Suprapubic skin (tissue), 4 donors: Measurements from ENCODE around the gene CR1L. TPM values are rescaled to one million over a fixed set of nuclear protein-coding genes. Genes with fewer than 3 reads are reported as not detected.
A peak's percentile ranks its signal among the peaks of the same experiment; 100 is the strongest.
"Not testable (repeated sequence)": the region's sequence is repeated elsewhere in the genome, so short reads cannot be mapped to it uniquely, and the experiment has no call there.

Source experiments
- DNase-seq, 2 donors: peaks; one replicate each; pipeline ENCODE4 v3.0.0-alpha.2; 2019; ENCODE audit warnings: low spot score in 2 of 2
- H3K27ac ChIP-seq: fragments of 200-600 bp; sonication (generic); one replicate; pipeline ENCODE4 v1.5.1; 2019
- H3K27me3 ChIP-seq: fragments of 200-600 bp; sonication (generic); one replicate; pipeline ENCODE4 v1.5.1; 2019
- H3K36me3 ChIP-seq: fragments of 200-600 bp; sonication (generic); one replicate; pipeline ENCODE4 v1.5.1; 2019
- H3K4me1 ChIP-seq: fragments of 200-600 bp; sonication (generic); one replicate; pipeline ENCODE4 v1.5.1; 2019
- H3K4me3 ChIP-seq: fragments of 200-600 bp; sonication (generic); one replicate; pipeline ENCODE4 v1.5.1; 2019; ENCODE audit warnings: mild to moderate bottlenecking
- H3K9me3 ChIP-seq: fragments of 200-600 bp; sonication (generic); one replicate; pipeline ENCODE4 v1.5.1; 2019
- EP300 ChIP-seq: sonication (generic); formaldehyde crosslinking; IDR thresholded peaks from one replicate; pipeline ENCODE4 v1.6.1; 2017; ENCODE audit warnings: antibody characterized with exemption
- POLR2A ChIP-seq, 2 donors: fragments of 450-650 bp; IDR thresholded peaks; one replicate each; pipeline ENCODE4 v1.6.1; 2017; ENCODE audit warnings: antibody characterized with exemption in 2 of 2, mild to moderate bottlenecking in 2 of 2, moderate library complexity in 2 of 2
- POLR2AphosphoS5 ChIP-seq, 3 donors: sonication (generic); formaldehyde crosslinking; IDR thresholded peaks; one replicate each; pipeline ENCODE4 v1.6.1; 2017; ENCODE audit warnings: antibody characterized with exemption in 3 of 3
- WGBS: methylation state at CpG from one replicate; pipeline ENCODE4 v1.1.5; 2018; 5-methylcytosine and 5-hydroxymethylcytosine counted together
- total RNA-seq, 4 donors: library from RNA; depleted of rRNA; stranded (reverse); fragments of >200 nt; gene quantifications; one replicate each; pipeline ENCODE4 v1.1.0, GENCODE V29; 2016
- TF ChIP-seq, protein P1 (sequence below), 2 donors: fragments of 200-600 bp in 1 of 2; fragments of 450-650 bp in 1 of 2; sonication (generic) in 1 of 2; IDR thresholded peaks; one replicate each; pipeline ENCODE4 v1.5.1; 2016 to 2019; ENCODE audit warnings: antibody characterized with exemption in 2 of 2, mild to moderate bottlenecking in 1 of 2, moderate library complexity in 1 of 2

Gene CR1L
- total RNA-seq, 4 donors from 2014 or later, result not detected

DNA sequence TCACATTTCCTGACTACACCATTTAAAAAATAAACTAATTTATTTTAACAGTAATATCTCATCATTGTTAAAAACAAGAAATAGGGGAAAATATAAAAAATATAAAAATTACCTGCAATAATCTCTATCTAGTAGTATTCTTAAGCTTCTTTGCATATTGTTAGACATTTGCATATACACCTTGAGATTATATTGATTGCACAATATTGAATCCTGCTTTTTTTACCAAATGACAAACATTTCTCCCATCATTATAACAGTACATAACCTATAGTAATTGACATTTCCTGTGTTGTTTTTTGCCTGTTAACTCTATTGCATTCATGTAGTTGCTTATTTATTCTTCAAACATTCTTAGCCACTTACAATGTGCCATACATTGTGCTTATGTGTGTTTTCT is 11.7 kb upstream of the CR1L start:
- Histone ChIP-seq H3K4me3 (no peak overlapping the region), H3K36me3 (no peaks in the 10 kb centered on the region), H3K9me3 (no peaks in the 10 kb centered on the region), H3K27ac (no peak overlapping the region), H3K4me1 (no peaks in the 10 kb centered on the region), H3K27me3 (no peaks in the 10 kb centered on the region)
- TF ChIP-seq POLR2AphosphoS5 (IDR thresholded peaks at IDR 0.05), result no peak
- TF ChIP-seq, protein P1, sequence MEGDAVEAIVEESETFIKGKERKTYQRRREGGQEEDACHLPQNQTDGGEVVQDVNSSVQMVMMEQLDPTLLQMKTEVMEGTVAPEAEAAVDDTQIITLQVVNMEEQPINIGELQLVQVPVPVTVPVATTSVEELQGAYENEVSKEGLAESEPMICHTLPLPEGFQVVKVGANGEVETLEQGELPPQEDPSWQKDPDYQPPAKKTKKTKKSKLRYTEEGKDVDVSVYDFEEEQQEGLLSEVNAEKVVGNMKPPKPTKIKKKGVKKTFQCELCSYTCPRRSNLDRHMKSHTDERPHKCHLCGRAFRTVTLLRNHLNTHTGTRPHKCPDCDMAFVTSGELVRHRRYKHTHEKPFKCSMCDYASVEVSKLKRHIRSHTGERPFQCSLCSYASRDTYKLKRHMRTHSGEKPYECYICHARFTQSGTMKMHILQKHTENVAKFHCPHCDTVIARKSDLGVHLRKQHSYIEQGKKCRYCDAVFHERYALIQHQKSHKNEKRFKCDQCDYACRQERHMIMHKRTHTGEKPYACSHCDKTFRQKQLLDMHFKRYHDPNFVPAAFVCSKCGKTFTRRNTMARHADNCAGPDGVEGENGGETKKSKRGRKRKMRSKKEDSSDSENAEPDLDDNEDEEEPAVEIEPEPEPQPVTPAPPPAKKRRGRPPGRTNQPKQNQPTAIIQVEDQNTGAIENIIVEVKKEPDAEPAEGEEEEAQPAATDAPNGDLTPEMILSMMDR (IDR thresholded peaks at IDR 0.05), result no peak
- TF ChIP-seq POLR2A (IDR thresholded peaks at IDR 0.05), result no peak
- TF ChIP-seq EP300, result no peak
- no peak for DNase-seq

DNA sequence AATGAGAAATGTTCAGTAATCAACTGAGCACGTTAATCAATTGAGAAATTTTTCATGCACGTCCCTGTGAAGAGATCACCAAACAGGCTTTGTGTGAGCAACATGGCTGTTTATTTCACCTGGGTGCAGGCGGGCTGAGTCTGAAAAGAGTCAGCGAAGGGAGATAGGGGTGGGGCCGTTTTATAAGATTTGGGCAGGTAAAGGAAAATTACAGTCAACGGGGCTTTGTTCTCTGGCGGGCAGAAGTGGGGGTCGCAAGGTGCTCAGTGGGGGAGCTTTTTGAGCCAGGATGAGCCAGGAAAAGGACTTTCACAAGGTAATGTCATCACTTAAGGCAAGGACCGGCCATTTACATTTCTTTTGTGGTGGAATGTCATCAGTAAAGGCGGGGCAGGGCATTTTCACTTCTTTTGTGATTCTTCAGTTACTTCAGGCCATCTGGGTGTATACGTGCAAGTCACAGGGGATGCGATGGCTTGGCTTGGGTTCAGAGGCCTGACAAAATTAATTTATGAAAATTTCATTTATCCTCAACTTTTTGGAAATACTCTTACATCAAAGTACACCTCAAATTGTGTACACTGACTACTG is 11.1 kb upstream of the CR1L start:
- not testable (repeated sequence) for H3K27me3 ChIP-seq, H3K9me3 ChIP-seq, DNase-seq, H3K4me1 ChIP-seq, H3K27ac ChIP-seq, H3K36me3 ChIP-seq, H3K4me3 ChIP-seq
- WGBS, result 81% methylated on average over 12 of the region's 12 CpGs

DNA sequence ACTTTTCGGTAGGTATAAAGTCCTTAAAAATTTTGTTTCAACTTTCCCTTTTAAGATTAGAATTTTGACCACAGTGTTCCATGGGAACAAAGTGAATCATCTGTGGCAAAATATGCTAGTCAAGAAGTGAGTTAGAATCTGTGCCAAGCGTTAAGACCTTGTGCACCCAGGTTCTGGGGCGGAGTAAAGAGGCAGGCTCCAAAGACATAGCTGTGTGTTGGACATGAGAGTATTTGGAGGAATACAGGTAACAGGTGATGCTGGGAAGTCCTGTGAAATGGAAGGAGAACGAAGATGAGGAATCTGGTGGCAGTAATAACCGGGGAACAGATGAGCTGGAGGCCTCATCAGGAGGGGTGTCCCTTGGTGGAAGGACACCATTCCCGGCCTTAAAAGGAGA is 10.6 kb upstream of the CR1L start:
- 76% methylated on average over 6 of the region's 6 CpGs for WGBS
- H3K4me3 ChIP-seq, H3K4me1 ChIP-seq, H3K9me3 ChIP-seq, DNase-seq, H3K27ac ChIP-seq, H3K27me3 ChIP-seq, H3K36me3 ChIP-seq: not testable (repeated sequence)

DNA sequence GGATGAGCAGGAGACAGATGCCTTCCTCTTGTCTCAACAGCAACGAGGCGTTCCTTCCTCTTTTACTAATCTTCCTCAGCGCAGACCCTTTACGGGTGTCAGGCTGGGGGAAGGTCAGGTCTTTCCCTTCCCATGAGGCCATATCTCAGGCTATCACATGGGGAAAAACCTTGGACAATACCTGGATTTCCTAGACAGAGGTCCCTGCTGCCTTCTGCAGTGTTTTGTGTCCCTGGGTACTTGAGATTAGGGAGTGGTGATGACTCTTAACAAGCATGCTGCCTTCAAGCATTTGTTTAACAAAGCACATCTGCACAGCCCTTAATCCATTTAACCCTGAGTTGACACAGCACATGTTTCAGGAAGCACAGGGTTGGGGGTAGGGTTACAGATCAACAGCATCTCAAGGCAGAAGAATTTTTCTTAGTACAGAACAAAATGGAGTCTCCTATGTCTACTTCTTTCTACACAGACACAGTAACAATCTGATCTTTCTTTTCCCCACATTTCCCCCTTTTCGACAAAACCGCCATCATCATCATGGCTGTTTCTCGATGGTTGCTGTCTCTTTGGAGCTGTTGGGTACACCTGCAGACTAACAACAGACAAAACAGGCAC is 9.3 kb upstream of the CR1L start:
- H3K9me3 ChIP-seq, H3K4me3 ChIP-seq, DNase-seq, H3K4me1 ChIP-seq, H3K27me3 ChIP-seq, H3K36me3 ChIP-seq, H3K27ac ChIP-seq: not testable (repeated sequence)
- WGBS, result 74% methylated on average over 7 of the region's 7 CpGs

DNA sequence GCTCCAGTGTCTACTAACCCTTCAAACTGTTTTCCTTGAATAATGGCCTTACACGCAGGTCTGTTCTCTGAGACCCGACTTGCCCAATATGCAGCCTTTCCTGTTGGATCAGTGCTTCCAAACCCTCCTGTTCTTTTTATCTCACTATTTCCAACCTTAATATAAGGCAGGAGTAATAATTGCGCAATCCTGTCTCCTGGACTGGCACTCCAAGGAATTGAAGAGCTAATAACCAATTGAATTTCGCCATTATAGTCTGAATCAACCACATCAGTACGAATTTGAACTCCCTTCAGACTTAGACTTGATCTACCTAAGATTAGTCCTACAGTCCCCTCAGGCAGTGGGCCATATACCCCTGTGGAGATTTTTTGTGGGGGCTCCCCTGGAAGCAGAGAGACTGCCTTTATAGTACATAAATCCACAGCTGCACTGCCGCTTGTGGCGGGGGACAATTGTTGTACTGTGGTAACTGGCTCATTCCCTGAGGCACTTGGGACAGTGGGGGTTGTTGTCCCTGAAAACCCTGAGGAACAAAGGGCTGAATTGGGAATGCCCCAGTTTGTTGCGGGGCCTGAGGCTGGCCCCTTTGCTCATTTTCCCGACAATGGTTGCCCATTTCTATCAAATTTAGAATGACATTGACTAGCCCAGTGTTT is 6.3 kb upstream of the CR1L start:
- not testable (repeated sequence) for H3K4me1 ChIP-seq, H3K4me3 ChIP-seq, H3K27ac ChIP-seq, H3K36me3 ChIP-seq, DNase-seq, H3K27me3 ChIP-seq, H3K9me3 ChIP-seq
- 72% methylated on average over 9 of the region's 9 CpGs for WGBS

DNA sequence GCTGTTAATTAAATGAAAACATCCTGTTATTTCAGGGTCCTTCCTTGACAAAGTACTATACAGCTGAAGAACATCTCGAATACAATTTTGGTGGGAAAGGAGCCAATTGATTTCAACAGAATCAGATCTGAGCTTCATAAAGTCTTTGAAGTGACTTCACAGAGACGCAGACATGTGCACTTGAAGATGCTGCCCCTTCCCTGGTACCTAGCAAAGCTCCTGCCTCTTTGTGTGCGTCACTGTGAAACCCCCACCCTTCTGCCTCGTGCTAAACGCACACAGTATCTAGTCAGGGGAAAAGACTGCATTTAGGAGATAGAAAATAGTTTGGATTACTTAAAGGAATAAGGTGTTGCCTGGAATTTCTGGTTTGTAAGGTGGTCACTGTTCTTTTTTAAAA is 5.6 kb upstream of the CR1L start:
- not testable (repeated sequence) for DNase-seq, H3K4me3 ChIP-seq, H3K27ac ChIP-seq, H3K9me3 ChIP-seq, H3K4me1 ChIP-seq, H3K36me3 ChIP-seq, H3K27me3 ChIP-seq
- 50% methylated on average over 5 of the region's 5 CpGs for WGBS

DNA sequence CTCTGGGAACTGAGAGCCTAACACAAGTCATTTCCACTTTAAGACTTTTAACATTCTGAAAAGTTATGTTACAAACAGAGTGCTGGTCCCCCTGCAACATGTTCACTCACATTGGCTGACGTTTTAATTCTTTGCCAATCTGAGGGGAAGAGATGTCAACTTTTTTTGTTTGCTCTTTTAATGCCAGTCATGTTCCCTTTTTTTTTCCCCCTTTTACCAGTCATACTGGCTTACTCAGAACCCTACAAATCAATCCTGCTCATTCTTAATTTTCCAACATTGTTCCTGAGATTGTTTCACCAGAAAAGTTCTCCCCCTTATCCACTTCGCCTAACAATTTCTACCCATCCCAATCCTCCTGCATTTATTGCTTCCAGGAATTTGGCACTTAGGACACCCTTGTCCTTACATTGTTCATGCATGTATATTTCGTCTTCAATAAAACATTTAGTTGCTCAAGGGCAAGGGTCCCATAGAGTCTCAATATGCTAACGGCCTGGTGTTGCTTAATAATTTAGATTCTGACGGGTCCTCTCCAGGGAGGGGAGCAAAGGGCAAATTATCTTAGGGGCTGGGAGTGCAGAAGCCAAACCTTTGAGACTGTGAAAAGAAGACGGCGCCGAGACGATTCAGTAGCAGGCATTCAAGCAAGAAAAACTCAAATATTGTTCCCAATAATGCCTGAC is 624 bp upstream of the CR1L start:
- H3K9me3 ChIP-seq, result no peaks in the 10 kb centered on the region
- peak overlapping the region; percentile 50 for H3K4me3 ChIP-seq
- TF ChIP-seq, protein P1 (IDR thresholded peaks at IDR 0.05), result no peak
- TF ChIP-seq EP300 (no peak), POLR2A (IDR thresholded peaks at IDR 0.05) (no peak), POLR2AphosphoS5 (IDR thresholded peaks at IDR 0.05) (no peak)
- peaks cover 4% of the 10 kb centered on the region for H3K27me3 ChIP-seq
- no peak overlapping the region for H3K27ac ChIP-seq
- peaks cover 7% of the 10 kb centered on the region for H3K4me1 ChIP-seq
- WGBS, result 19% methylated on average over 9 of the region's 9 CpGs
- no peaks in the 10 kb centered on the region for H3K36me3 ChIP-seq
- DNase-seq, result no peak
